ENCODE measurements around the gene TBX1.
"Not testable (repeated sequence)": the region's sequence is repeated elsewhere in the genome, so short reads cannot be mapped to it uniquely, and the experiment has no call there.

TBX1 gene

DNA sequence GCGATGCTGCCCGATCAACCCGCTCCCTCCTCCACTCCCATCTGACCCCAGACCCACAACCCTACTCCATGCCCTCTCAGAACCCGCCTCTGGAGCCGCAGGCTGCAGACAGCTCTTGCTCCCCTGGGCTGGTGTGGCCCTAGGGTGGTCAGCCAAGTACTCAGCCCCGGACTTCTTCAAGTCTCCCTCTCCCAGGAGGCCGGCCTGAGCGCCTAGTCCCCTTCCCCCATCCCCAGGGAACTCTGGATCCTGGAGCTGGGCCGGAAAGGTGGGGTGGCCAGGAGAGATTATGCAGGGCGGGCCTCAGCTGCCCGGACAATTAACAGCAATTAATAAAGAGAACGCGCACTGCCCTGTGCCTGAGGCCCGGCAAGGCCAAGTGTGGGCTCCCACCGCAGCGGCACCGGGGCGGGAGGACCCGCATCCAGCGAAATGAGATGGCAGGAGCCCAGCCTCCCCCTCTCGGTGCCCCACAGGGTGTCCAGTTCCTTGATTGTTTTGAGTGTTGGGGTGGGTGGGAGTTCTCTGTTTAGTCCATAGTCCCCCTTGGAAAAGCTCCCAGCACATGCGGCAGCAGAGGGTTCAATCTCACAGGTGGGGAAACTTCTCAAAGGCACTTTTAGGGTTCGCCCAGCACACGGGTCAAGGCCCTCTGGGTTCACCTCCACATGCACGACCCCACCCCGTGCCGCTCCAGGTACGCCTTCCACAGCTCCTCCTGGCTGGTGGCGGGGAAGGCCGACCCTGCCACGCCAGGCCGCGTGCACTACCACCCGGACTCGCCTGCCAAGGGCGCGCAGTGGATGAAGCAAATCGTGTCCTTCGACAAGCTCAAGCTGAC is 3.1 kb downstream of the TBX1 start:
- DNase-seq (ENCODE audit: low read depth, low spot score): no peak

DNA sequence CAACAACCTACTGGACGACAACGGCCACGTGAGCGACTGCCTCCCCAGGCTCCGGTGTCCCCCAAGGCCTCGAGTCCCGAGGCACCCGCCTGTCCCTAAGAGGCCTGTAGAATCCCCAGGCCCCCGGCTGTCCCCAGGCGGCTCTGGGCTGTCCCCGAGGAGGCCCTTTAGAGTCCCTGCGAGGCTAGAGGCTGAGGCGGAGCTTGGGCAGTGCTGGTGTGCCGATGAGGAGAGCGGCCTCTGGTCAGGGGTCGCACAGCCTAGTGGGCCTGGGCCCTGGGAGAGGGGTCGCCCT is 3.7 kb downstream of the TBX1 start:
- DNase-seq (ENCODE audit: low read depth, low spot score): no peak

DNA sequence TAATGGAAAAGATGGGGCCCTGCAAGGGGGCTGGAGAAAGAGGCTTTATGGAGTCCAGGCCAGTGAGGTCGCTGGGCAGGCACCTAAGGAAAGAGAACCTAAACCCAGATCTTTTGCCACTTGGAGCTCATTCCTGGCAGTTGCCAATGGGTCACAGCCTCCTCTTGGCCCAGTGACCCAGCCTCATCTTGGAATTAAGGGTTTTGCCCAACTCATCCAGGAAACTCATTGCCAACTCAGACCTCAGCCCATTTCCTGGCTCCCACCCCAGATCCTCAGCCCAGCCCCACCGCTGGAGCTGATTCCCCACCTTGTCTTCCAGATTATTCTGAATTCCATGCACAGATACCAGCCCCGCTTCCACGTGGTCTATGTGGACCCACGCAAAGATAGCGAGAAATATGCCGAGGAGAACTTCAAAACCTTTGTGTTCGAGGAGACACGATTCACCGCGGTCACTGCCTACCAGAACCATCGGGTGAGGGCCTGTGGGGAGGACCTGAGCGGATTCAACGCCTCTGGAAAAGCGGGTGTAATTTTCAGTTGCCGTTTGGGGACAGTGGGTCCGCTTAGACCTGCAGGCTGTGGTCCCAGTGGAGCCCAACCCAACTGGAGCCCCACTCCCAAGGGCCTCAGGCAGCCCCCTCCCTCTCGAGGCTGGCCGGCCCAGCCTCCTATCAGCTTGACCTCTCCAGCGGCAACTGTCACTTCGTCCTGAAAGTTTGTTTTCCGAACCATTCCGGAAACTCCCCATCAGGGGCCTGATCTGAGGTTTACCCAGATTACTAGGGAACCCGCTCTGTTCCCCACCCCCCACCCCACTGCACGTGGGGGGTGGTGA is 4.3 kb downstream of the TBX1 start:
- DNase-seq (ENCODE audit: low read depth, low spot score): no peak

DNA sequence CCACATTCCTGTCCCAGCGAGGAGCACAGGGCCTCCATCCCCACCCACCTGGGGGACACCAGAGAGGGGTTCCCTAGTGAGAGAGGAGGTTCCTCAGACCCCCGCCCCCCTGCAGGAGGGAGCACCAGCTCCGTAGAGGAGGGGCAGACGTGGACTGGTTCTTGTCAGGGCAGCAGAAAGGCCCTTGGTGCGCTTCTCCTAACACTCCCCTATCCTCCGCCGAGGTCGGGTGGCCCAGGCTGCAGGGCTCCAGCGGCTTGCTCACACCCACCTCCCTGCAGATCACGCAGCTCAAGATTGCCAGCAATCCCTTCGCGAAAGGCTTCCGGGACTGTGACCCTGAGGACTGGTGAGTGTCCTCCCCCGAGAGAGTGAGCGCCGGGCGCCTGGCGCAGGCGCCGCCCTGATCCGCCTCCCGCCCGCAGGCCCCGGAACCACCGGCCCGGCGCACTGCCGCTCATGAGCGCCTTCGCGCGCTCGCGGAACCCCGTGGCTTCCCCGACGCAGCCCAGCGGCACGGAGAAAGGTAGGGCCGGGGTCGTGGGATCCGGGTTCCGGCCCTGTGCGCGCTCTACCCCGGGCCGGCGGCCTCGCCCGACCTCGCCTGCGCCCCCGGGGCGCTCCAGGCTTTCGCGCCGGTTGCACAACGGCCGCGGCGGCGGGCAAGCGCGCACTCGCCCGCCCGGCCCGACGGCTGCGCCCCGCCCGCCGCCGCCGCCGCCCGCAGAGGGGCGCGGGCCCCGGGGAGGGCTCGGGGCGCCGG is 5.1 kb downstream of the TBX1 start:
- no peak for DNase-seq (ENCODE audit: low read depth, low spot score)

DNA sequence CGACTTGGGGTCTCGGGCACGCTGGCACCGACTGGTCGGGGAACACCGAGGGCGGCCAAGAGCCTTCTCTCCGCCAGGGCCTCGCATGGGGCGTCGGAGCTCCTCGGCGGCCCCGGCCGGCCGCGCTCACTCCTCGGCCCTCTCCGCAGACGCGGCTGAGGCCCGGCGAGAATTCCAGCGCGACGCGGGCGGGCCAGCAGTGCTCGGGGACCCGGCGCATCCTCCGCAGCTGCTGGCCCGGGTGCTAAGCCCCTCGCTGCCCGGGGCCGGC is 5.6 kb downstream of the TBX1 start:
- no peak for DNase-seq (ENCODE audit: low read depth, low spot score)

DNA sequence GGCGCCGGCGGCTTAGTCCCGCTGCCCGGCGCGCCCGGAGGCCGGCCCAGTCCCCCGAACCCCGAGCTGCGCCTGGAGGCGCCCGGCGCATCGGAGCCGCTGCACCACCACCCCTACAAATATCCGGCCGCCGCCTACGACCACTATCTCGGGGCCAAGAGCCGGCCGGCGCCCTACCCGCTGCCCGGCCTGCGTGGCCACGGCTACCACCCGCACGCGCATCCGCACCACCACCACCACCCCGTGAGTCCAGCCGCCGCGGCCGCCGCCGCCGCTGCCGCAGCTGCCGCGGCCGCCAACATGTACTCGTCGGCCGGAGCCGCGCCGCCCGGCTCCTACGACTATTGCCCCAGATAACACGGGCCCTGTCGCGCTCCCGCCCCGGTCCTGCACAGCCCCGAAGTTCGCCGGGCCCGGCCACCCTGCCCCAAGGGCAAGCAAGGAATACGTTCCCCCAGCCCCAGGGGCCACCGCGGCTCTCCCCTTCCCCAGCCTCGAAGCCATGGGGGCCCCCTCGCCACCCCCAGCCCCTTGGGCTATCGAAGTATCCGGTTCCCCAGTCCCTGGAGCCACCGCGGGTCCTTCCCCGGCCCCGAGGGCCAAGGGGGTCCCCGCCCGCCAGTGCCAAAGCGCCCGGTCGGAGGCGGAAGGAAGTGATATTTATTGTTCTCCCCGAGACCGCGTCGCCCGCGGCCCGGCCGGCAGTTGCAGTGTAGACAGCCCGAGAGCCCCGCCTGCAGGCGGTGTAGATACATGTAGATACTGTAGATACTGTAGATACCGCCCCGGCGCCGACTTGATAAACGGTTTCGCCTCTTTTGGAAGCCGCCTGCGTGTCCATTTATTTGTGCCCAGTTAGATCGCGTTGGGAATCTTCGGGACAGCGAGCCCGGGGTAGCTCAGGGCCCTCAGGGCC is 6.2 kb downstream of the TBX1 start:
- DNase-seq (ENCODE audit: low read depth, low spot score): no peak

DNA sequence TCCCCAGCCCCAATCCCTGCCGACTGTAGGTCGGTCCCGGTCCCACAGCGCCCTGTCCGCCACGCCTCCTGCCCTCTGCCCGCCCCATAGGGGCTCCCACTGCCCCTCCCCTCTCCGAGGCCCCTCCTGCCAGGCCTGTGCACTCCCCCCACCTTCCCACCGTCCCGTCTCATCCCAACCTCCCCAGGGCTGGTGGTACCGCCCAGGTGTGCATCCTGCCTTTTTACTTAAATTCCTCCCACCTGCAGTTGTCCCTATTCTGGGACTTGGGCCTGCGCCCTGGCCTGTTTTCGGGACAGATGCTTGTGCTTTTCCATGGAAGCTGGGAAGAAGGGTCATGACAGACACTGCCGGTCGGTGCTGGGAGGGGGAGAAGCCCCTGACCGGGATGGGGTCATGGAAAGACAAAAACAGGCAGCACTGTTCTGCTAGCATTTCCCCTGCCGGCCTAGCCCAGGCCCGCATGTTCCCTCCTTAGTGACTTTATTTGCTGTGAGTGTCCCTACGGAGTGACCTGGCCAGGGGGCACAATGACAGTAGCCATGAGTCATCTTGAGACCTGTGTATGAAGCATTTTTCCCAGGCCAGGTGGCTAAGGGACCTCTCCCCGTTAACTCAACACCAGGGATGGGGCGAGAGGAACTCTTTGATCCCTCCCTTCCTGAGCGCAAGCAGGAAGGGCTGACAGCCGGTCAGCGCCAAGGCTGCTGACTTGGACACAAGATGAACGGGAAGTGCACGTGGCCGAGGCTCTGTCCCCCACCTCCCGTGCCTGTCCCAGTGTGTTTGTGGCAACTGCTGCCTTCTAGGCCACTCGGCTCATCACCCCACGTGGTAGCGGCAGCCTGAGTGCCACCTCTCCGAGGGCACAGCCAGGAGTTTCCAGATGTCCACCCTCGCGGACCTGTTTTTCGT is 7.1 kb downstream of the TBX1 start:
- no peak for DNase-seq (ENCODE audit: low read depth, low spot score)

DNA sequence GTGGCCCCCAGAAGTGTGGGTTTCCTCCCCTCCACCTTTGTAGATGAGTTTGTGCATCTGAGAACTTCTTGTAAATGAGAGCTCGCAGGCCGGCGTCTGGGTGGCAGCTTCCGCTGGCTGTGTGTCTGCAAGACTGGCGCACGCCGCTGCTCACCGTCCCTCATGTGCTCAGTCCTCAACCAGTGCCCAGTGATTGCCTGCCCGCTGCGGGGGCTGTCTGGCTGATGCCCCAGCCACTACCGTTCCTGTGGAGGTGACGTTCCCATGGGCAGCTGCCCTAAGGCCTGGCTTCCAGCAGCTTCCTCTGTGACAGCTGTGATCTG is 8.8 kb downstream of the TBX1 start:
- no peak for DNase-seq (ENCODE audit: low read depth, low spot score)

DNA sequence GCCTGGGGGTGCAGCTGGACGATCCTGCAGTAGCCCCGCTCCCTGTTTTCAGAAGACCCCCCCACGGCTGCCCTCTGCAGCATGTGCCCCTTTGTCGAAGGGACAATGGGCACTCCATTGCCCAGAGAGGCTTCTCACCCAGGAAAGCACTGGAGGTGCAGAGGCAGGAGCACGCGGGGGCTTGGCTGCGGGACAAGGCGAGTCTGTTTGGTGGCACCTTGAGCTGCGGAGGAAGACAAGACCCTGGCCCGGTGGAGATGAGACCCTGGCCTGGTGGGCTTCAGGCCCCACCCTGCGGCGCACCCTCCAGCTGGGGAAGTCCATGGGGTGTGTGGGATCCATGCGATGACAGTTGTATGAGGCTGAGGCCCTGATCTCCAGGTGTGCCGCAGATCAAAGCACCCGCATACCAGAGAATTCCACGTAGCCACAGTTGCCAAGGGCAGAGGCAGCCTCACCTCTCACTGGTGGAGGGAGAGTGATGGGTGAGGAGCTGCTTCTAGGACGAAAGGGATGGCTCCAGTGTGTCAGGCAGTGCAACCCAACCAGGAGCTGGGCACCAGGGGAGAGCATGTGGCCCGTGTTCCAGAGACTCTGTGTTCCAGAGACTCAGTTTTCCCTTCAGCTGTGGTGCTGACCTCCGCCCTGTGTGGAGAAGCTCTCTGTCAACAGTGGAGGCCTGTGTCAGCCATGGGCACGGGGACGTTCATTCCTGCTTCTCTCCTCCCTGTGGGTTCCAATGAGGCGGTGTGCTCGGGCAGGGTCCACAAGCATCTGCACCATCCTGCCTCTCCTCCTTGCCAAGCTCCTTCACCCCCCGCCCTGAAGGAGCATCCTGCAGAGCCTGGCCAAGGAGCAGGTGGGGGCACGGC is 10.0 kb downstream of the TBX1 start:
- DNase-seq (ENCODE audit: low read depth, low spot score): no peak

DNA sequence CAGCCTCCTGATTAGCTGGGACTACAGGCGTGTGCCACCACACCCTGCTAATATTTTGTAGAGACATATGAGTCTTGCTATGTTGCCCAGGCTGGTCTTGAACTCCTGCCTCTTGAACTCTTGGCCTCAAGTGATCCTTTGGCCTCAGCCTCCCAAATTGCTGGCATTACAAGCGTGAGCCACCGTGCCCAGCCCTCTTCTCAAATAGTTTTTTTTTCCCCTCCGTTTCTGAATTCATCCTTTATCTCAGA is 11.8 kb downstream of the TBX1 start:
- DNase-seq (ENCODE audit: low read depth, low spot score): no peak

DNA sequence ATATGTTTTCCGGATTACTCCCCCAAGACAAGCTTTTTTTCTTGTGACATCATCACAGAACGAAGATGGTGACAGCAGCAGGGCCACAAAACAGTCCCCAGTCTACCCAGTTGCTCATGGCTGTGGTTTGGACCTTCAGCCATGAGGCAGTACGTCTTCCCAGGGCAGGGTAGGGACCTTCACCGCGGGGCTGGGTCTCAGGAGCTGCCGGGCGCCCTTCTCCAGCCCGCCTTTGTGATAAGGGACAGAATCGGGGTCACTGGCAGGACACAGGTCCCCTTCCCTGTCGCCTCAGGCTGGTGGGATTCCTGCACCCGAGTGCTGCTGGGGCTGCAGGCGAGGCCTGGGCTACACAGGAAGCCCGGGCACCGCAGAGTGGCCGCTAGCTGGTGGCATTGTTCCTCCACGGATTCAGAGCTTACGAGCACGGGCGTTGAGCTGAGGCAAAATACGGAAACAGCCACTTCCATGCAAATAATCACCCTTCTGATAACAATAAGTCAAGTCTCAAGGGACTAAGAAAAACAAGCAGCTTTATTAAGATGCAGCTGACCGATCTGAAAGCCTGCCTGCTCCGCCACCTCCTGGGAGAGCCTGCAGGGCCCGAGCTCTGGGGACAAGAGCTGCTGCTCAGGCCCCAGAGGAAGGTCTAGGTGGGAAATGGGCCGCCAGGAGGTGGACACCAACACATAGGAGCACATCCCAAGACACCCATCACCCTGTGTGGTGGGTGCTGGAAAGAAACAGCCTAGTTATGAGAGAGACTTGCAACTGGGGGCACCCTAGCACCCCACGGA is 12.3 kb downstream of the TBX1 start:
- DNase-seq (ENCODE audit: low read depth, low spot score): no peak

DNA sequence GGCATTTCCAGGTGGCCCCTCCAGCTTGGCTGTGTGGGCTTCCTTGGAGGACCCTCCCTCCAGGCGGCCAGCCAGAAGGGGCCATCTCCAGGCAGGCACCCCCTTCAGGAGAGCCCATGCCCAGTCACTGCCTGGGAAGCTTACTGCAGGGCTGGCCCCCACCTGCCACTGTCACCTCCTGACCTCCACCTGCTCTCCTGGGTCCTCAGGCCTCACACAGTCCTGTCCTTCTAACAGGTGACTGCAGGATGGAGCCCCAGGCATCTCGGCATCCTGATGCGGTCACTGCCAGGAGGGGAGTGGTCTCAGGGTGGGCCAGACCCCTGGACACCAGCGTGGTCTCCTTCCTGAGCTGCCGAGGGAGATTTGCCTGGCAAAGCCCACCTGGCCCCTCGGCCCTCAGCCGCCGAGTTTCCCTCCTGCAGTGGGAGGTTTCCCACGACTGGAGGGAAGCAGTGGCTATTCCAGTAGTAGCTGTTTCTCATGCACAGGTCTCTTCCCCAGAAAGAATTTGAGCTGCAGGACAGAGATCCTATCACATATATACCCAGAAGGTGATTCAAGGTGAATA is 13.0 kb downstream of the TBX1 start:
- no peak for DNase-seq (ENCODE audit: low read depth, low spot score)

DNA sequence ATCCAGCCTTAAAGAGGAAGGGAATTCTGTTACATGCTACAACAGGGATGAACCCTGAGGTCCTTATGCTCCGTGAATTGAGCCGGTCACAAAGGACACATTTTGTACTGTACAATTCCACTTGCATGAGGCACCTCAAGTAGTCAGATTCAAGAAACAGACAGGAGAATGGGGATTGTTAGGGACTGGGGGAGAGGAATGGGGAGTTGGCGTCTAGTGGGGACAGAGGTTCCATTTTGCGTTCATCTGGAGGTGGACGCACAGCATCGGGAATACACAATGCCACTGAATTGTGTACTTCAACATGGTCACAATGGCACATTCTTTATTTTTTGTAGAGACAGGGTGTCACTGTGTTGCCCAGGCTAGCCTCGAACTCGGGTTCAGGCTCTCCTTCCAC is 14.1 kb downstream of the TBX1 start:
- no peak for DNase-seq (ENCODE audit: low read depth, low spot score)

DNA sequence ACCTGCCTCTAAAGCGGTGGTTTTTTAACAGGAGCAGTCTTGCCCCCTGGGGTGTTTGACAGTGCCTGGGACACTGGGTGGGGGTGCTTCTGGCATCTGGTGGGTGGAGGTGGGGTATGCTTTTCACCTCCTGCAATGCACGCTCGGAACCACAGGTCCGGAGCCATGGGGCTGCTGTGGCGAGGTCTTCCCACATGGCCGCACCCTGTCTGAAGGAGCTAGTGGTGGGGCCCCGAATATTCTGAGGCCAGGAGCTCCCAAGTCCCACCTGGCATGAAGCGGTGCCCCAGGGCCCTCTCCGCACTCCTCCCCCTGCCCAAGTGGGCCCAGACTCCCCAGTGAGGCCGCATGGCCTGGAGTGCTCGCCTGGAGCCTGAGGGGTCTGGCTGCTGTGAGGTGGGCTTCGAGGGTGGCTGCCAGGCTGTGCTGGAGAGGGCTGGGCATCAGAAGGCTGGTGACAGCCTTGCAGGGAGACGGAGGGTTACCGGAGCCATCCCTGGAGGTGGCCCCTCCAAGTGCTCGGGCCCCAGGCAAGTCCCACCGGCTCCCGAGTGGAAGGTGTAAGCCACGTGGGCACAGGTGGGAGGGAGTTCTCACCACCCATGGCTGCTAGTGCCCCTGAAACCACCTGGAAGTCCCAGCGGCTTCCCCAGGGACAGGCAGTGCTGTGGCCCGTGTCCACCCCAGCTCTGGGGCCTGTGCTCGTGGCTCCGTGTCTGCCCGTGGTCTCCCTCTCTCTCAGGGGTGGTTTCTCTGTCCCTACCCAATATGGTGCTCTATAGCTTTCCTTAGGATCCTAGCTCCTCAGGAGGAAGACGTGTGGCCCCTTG is 15.1 kb downstream of the TBX1 start:
- no peak for DNase-seq (ENCODE audit: low read depth, low spot score)

DNA sequence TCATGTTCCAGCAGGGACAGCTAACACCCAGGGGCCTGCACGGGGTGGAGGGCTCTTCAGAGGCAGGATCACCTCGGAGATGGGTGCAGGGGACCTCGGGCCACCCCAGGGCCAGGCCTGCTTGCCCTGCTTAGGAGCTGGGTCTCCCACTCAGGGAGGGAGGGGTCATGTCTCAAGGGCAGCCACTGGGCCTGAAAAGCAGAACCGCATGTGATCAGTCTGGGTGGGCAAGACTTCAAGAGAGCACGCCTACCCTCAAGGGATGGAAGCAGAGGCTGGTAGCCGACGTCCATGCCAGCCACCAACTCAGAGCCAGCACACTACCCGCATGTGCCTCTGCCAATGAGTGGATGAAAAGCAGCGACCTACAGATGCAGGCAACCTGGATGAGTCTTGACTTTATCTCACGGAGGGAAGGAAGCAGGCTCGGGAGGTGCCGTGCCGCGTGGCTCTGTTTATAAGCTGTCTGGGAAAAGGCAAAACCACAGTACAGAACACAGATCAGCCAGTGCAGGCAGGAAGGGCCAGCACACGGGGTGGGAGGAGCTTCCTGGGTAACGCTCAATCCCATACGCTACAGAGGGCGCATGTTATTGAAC is 16.0 kb downstream of the TBX1 start:
- no peak for DNase-seq (ENCODE audit: low read depth, low spot score)

DNA sequence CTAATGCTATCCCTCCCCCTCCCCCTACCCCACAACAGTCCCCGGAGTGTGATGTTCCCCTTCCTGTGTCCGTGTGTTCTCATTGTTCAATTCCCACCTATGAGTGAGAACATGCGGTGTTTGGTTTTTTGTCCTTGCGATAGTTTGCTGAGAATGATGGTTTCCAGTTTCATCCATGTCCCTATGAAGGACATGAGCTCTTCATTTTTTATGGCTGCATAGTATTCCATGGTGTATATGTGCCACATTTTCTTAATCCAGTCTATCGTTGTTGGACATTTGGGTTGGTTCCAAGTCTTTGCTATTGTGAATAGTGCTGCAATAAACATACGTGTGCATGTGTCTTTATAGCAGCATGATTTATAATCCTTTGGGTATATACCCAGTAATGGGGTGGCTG is 16.6 kb downstream of the TBX1 start:
- not testable (repeated sequence) for DNase-seq (ENCODE audit: low read depth, low spot score)

DNA sequence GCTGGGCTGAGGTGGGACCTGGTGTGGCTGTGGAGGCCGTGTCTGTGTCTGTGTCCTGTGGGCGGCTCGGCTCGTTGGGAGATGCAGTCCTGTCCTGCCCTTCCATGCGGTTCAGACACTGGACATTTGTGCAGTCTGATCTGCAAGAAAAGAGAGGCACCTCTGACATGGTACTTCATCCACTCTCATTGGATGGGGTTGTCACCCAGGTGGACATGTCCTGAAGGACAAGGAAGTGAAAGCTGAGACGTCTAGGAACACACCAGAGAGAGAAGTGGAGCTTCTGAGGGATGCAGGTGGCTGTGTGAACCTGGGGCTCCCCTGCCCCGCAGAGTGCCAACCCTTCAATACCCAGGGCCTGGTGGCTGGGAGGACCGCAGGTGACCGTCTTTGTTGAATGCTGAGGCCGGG is 18.4 kb downstream of the TBX1 start:
- DNase-seq (ENCODE audit: low read depth, low spot score): no peak

Data from brain pericyte (primary cell).